Measurements from ENCODE around the gene SERPINA6.
"Not testable (repeated sequence)": the region's sequence is repeated elsewhere in the genome, so short reads cannot be mapped to it uniquely, and the experiment has no call there.

Gene SERPINA6

GRCh38 chr14:94354190-94354589 lies 31.1 kb upstream of the SERPINA6 start:
- not testable (repeated sequence) for FAIRE-seq

- no peak for FAIRE-seq
These were observed 26.1 kb upstream of the SERPINA6 start for GRCh38 chr14:94349276-94349675.

- no peak for FAIRE-seq
These were observed 25.7 kb upstream of the SERPINA6 start for GRCh38 chr14:94348836-94349235.

- FAIRE-seq: no peak
These were observed 23.7 kb upstream of the SERPINA6 start for GRCh38 chr14:94346841-94347240.

- FAIRE-seq: not testable (repeated sequence)
These were observed 23.1 kb upstream of the SERPINA6 start for GRCh38 chr14:94346065-94346786.

- no peak for FAIRE-seq
These were observed 22.4 kb upstream of the SERPINA6 start for GRCh38 chr14:94345344-94346064.

GRCh38 chr14:94344389-94344788 lies 21.3 kb upstream of the SERPINA6 start:
- no peak for FAIRE-seq

GRCh38 chr14:94343238-94344005 lies 20.3 kb upstream of the SERPINA6 start:
- no peak for FAIRE-seq

- no peak for FAIRE-seq
These were observed 19.3 kb upstream of the SERPINA6 start for GRCh38 chr14:94342334-94342934.

GRCh38 chr14:94341656-94342333 lies 18.7 kb upstream of the SERPINA6 start:
- FAIRE-seq: no peak

GRCh38 chr14:94340533-94340932 lies 17.4 kb upstream of the SERPINA6 start:
- no peak for FAIRE-seq

GRCh38 chr14:94338023-94338422 lies 14.9 kb upstream of the SERPINA6 start:
- FAIRE-seq: no peak

GRCh38 chr14:94337274-94337673 lies 14.1 kb upstream of the SERPINA6 start:
- no peak for FAIRE-seq

GRCh38 chr14:94334872-94335271 lies 11.7 kb upstream of the SERPINA6 start:
- no peak for FAIRE-seq

- FAIRE-seq: no peak
These were observed 9.5 kb upstream of the SERPINA6 start for GRCh38 chr14:94332587-94332986.

- no peak for FAIRE-seq
These were observed 9.0 kb upstream of the SERPINA6 start for GRCh38 chr14:94332063-94332583.

- FAIRE-seq: no peak
These were observed 8.3 kb upstream of the SERPINA6 start for GRCh38 chr14:94331462-94331861.

- FAIRE-seq: no peak
These were observed 7.7 kb upstream of the SERPINA6 start for GRCh38 chr14:94330857-94331256.

- FAIRE-seq: no peak
These were observed 7.3 kb upstream of the SERPINA6 start for GRCh38 chr14:94330432-94330831.

- FAIRE-seq: no peak
These were observed 6.7 kb upstream of the SERPINA6 start for GRCh38 chr14:94329857-94330256.

- no peak for FAIRE-seq
These were observed 5.1 kb upstream of the SERPINA6 start for GRCh38 chr14:94328196-94328595.

All from colon (tissue), 2 donors.